ENCODE results near the gene INTU.
"Not testable (repeated sequence)": the region's sequence is repeated elsewhere in the genome, so short reads cannot be mapped to it uniquely, and the experiment has no call there.

The INTU gene

GRCh38 chr4:127648061-127648460 lies 15.3 kb downstream of the INTU start:
- no peak for DNase-seq

GRCh38 chr4:127655590-127655989 lies 22.8 kb downstream of the INTU start:
- not testable (repeated sequence) for DNase-seq

GRCh38 chr4:127656047-127656680 lies 23.4 kb downstream of the INTU start:
- DNase-seq, result no peak

- no peak for DNase-seq
Observed at GRCh38 chr4:127660284-127660885, 27.6 kb downstream of the INTU start.

- no peak for DNase-seq
Observed at GRCh38 chr4:127667116-127667515, 34.4 kb downstream of the INTU start.

DNA sequence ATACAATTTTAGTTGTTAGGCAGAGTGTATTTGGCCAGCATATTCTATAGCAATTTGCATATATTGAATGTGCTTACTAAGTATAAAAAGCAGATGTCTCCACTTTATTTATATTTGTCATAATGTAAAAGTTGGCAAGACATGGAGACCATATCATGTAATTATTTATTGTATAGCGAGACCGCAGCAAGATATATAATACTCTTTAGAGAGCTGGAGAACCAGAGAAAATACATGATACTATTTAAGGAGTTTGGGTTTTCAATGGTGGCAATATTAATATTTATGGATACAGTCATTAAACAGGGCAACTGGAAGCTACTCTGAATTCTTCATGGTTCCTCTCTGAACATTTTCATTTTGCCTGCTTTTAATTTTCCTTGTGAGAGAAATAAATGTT lies 35.0 kb downstream of the INTU start:
- DNase-seq, result no peak

DNA sequence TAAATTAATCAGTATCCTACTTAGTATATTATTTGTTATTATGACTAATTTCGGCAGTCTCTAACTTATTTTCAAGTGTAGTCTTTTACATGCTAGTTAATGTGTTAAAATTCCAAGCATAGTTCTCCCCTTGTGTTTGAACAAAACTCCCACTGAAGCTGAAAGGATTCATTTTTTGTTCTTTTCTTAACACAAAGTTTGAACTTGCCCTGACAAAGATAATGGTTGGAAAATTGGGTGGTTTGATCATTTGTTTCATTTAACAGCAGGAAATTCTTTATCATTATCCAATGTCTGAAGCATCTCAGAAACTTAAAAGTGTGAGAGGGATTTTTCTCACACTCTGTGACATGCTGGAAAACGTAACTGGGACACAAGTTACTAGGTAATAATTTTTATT lies 36.0 kb downstream of the INTU start:
- DNase-seq, result no peak

- DNase-seq, result no peak
Observed at GRCh38 chr4:127669691-127670090, 36.9 kb downstream of the INTU start.

GRCh38 chr4:127672111-127672510 lies 39.4 kb downstream of the INTU start:
- DNase-seq, result no peak

DNA sequence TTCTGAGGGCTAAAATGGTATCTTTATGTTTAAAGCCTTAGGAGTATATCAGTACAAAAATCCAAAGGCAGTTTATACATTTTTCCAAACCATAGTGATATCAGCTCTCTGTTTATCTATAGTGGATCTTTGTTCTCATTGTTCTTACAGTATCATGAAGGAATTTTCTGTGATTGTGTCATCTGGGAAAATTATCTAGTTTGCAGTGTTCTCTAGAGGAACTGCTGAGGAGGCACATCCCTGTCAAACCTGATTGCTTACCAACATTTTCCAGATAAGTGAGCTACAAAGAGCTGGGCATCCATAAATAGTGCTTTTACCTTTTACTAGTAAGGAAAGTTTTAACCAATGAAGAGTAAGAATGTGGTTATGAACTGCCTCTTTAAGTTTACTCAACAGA lies 52.5 kb downstream of the INTU start:
- no peak for DNase-seq

- no peak for DNase-seq
Observed at GRCh38 chr4:127686658-127687057, 53.9 kb downstream of the INTU start.

GRCh38 chr4:127687580-127687979 lies 54.8 kb downstream of the INTU start:
- no peak for DNase-seq

DNA sequence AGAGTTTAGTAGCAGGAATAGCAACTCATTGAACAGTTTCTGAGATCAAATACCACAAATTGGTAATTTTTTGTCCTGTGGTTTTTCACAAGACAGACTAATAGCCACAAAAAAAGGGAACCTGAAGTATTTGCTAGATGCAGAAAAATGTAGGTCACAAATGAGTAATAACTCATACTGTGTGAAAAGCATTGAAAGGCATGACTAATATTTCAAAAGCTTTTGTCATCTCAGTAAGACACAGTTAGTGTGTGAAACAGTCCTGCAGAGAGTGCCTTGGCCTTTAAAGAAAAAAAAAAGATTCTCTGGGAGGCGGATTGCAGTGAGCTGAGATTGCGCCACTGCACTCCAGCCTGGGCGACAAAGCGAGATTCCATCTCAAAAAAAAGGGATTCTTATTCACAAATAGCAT lies 66.0 kb downstream of the INTU start:
- DNase-seq, result peak; percentile 20

GRCh38 chr4:127708985-127709384 lies 76.2 kb downstream of the INTU start:
- DNase-seq, result no peak

GRCh38 chr4:127709456-127709855 lies 76.7 kb downstream of the INTU start:
- no peak for DNase-seq

DNA sequence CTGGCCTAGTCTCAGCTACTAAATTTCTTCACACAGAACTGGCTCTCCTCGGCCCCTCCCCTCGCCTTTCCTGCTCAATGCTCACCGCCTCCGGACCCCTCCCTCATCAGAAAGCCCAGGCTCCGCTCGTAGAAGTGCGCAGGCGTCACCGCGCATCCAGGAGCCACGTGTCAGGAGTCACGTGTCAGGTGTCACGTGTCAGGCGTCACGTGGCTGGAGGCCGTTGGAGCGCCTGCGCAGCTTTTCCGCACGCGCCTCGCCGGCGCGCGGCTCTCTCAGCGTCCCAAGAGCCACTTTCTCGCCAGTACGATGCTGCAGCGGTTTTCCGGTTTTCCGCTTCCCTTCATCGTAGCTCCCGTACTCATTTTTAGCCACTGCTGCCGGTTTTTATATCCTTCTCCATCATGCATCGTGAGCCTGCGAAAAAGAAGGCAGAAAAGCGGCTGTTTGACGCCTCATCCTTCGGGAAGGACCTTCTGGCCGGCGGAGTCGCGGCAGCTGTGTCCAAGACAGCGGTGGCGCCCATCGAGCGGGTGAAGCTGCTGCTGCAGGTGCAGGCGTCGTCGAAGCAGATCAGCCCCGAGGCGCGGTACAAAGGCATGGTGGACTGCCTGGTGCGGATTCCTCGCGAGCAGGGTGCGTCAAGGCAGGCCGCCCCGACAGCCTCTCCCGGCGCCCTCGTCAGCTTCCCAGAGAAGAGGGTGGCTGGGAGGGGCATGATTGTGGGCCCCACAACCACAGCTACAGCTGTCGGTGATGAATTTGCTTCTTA lies 97.6 kb downstream of the INTU start, which contains the start of gene SLC25A31:
SLC25A31 (plus strand) TSS at position 259 of the 772 bp plus-strand sequence; CDS start at position 405, 146 bp downstream.
- DNase-seq, result no peak

GRCh38 chr4:127731406-127731805 lies 98.6 kb downstream of the INTU start:
- no peak for DNase-seq

GRCh38 chr4:127732623-127733328 lies 100.0 kb downstream of the INTU start:
- DNase-seq, result peak; percentile 71

DNA sequence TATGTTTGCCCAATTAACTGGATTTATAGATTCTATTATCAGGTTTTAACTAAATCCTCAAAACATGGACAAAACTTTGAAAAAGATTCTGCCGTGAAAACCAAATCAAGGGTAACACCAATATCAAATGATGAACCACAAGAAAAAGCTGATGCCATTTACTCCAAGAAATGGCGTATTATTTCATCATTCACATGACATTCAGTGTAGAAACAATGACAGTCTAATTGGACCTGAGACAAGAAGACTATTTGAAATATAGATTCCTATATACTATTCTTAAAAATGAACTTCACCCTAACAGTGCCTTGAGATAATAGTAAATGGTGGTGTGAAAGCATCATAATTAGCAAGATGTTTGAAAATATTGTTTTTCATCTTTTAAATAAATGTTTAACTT lies 102.2 kb downstream of the INTU start:
- no peak for DNase-seq

- no peak for DNase-seq
Observed at GRCh38 chr4:127737295-127737694, 104.5 kb downstream of the INTU start.

- DNase-seq, result no peak
Observed at GRCh38 chr4:127741247-127741646, 108.5 kb downstream of the INTU start.

DNA sequence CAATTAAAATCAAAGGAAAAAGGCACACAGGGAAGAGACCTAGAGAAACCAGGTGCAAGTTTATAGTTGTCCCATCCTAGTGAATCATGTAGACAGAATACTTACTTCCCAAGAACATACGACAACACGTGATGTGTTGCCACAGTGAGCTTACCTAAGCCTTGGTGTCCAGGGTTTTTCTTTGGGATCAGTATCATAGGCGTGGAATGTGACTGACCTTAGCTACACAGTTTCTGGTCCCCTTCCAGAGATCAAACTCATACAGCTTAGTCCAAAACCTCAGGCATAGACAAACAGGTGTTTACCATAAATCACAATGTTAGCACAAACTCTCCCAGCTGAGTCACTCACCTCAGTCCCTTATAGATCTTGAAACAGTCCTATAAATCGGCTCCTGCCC lies 115.1 kb downstream of the INTU start:
- no peak for DNase-seq

DNA sequence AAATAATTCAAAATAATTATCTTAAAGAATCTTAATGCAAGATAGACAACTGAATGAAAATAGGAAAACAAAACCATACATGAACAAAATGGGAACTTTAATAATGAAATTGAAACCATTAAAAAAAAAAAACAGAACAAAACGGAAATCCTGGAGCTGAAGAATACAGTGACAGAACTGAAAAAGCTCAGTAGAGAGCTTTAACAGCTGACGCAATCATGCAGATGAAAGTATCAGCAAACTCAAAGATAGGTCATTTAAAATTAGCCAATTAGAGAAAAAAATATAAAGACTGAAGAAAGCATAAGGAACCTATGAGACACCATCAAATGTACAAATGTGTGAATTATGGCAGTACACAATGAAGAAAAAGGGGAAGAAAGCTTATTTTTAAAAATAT lies 116.2 kb downstream of the INTU start:
- no peak for DNase-seq

Data from midbrain (tissue), 1 donor.